RWPE1 (cell line): Measurements from ENCODE around the gene EIF3F.

ENCODE experiments used
- CTCF ChIA-PET: fragments of 350-600 bp; sonication (Branson Sonifier 250); formaldehyde crosslinking; extraction: SDS; loops from one replicate; lab custom pipeline; 2021; lab: Yijun Ruan, JAX
- POLR2A ChIA-PET: fragments of 400-600 bp; formaldehyde crosslinking; extraction: SDS; loops from one replicate; lab custom pipeline; 2020; ENCODE audit warnings: antibody characterized with exemption; ENCODE audit not compliant: low non-redundant PET; lab: Yijun Ruan, JAX
- DNase-seq: peaks from one replicate; pipeline ENCODE4 v3.0.0; 2012; ENCODE audit warnings: low spot score
- H3K27ac ChIP-seq: fragments of 450-650 bp; 2 replicates; pipeline ENCODE4 v1.5.1; 2017
- CTCF ChIP-seq: fragments of 450-650 bp; conservative IDR thresholded peaks from 2 replicates; pipeline ENCODE4 v1.5.1; 2017; ENCODE audit warnings: low read depth, mild to moderate bottlenecking

EIF3F gene

GRCh38 chr11:8036986-8037385 lies 49.8 kb downstream of the EIF3F start:
- ChIA-PET POLR2A (no interaction called here), CTCF (interaction anchor here (0.7 to 2.1 kb wide), 2 partner anchors 62 to 444 kb away, joined by 3 to 7 read pairs; no protein-coding TSS in a partner anchor)
- DNase-seq = no peak
- no peak overlapping the region for H3K27ac ChIP-seq
- no peak for TF ChIP-seq CTCF

GRCh38 chr11:8038393-8038792 lies 51.3 kb downstream of the EIF3F start:
- no peak for TF ChIP-seq CTCF
- no peak overlapping the region for H3K27ac ChIP-seq
- ChIA-PET CTCF (no interaction called here), POLR2A (no interaction called here)
- DNase-seq = no peak

GRCh38 chr11:8038811-8039529 lies 51.8 kb downstream of the EIF3F start:
- ChIA-PET CTCF (interaction anchor here (0.6 kb wide), 1 partner anchor 345 kb away, joined by 3 read pairs; no protein-coding TSS in a partner anchor), POLR2A (no interaction called here)
- DNase-seq = no peak
- TF ChIP-seq CTCF = no peak
- H3K27ac ChIP-seq = no peak overlapping the region

GRCh38 chr11:8039530-8040260 lies 52.6 kb downstream of the EIF3F start:
- CTCF ChIA-PET = interaction anchor here (0.6 kb wide), 1 partner anchor 345 kb away, joined by 3 read pairs; no protein-coding TSS in a partner anchor
- no peak for DNase-seq
- TF ChIP-seq CTCF = no peak
- no peak overlapping the region for H3K27ac ChIP-seq
- POLR2A ChIA-PET = no interaction called here

DNA sequence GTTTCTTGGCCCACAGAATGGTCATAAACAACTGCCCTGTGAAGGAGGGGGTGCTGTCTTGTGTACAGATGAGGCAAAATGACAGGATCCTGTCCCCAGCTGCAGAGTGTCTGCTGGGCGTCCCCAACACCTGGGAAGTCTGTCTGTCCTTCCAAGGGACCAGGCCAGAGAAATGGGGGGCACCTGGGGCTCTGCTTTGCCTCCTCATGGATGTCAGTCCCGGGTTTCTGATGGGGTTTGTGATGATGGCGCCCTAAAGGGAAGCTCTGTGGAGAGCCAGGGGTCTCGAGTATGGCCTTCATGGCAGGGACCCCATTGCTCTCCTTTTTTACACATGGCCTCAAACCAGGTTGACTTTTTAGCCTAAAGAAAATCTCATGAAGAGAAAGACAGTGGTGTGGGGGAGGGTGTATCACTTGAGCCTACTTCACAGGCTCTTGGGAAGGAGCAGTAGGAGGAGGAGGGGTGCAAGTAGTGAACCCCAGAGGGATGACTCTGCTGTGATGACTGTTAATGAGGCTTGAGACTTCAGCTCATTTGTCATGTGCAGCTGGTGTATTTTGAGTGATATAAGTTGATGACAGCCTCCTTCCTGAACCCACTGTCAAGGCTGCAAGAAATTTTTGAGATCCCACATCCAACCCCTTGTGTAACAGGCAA lies 53.3 kb downstream of the EIF3F start:
- ChIA-PET POLR2A (no interaction called here), CTCF (no interaction called here)
- no peak for TF ChIP-seq CTCF
- no peak for DNase-seq
- no peak overlapping the region for H3K27ac ChIP-seq

DNA sequence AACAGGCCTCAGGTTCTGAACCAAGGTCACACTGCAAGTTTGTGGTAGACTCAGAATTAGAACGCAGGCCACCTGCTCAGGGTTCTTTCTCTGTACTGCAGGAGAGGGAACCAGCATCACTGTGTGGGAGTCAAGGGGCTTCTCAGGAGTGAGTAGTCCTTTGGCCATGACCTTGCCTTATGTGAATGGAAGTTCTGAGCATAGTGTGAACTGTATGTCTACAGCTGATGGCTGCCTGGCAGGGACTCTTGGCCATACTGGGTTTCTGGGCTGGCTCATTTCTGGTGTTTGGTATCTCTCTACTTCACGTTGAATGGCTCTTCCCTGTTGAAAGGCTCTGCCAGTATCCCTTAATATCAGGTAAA lies 53.8 kb downstream of the EIF3F start:
- no peak overlapping the region for H3K27ac ChIP-seq
- DNase-seq = no peak
- TF ChIP-seq CTCF = no peak
- POLR2A ChIA-PET = no interaction called here
- CTCF ChIA-PET = no interaction called here
